HG02678 (cell line): ENCODE measurements around the gene TARP.
A peak's percentile ranks its signal among the peaks of the same experiment; 100 is the strongest.

Experiments used
- ATAC-seq: cut with Tn5 transposase; IDR thresholded peaks from one replicate; pipeline ENCODE4 v1.9.1; 2021; ENCODE audit warnings: mild to moderate bottlenecking, moderate library complexity; ENCODE audit not compliant: unreplicated experiment

TARP gene

GRCh38 chr7:38222481-38223096, 50.8 kb downstream of the TARP start:
- ATAC-seq = peak; percentile 49

- ATAC-seq = peak; percentile 51
Observed at GRCh38 chr7:38220452-38220851, 53.0 kb downstream of the TARP start.

GRCh38 chr7:38217672-38218071, 55.8 kb downstream of the TARP start:
- ATAC-seq = no peak

- peak; percentile 90 for ATAC-seq
Observed at GRCh38 chr7:38215735-38216670, 57.4 kb downstream of the TARP start.

GRCh38 chr7:38215115-38215514, 58.3 kb downstream of the TARP start:
- ATAC-seq = no peak

GRCh38 chr7:38211940-38212339, 61.5 kb downstream of the TARP start:
- ATAC-seq = no peak

- no peak for ATAC-seq
Observed at GRCh38 chr7:38211486-38211885, 62.0 kb downstream of the TARP start.
